ENCODE data around the gene GLO1. TPM values are rescaled to one million over a fixed set of nuclear protein-coding genes. Genes with fewer than 3 reads are reported as not detected.

The GLO1 gene
- 129 TPM for polyA plus RNA-seq

DNA sequence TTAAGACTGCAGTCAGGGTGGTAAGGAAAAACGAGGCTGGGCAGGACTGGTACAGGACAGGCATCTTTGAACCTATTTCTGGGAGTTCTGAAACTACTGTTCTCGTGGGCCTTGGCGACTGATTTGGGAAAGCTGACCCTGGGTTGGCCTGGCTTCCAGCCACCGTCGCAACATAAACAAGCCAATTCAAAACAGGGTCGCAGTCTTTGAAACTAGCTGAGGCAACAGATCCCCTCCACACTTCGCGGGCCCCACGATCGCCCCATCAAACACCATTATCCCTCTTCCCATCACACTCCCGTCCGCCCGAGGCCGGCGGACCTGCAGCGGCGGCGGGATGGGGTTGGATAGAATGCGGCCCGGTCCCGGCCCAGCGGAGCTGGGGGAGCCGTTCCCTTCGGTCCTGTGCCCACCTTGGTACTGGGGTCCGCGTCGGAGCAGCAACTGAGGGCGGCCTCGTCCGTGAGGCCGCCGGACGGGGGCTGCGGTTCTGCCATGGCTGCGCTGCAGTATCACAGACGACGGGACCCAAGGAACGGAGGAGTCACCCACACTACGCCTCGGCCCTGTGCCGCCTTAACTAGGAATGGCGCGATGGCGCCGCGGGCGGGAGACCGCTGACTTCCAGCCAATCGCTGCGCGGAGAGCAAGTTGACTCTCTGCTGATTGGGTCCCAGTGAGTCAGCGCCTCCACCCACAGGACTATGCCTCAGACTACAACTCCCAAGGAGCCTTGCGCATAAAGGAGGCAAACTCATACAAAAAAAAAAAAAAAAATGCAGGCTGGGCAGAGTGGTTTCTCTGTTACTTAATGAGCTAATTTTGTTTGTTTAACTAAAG lies at the start of gene GLO1:
Gene GLO1, minus strand, starts transcription at position 588 of the 840 bp plus-strand sequence. Its CDS starts 91 bp downstream, at position 497.
- Mint-ChIP-seq H3K27ac (peak within 1 kb of the TSS; percentile 81 to 93 (median 89)), H3K27me3 (peaks cover 8% of the 10 kb centered on the region), H3K9me3 (peaks cover 0 to 10% (median 10%) of the 10 kb centered on the region in 3 donors), H3K4me1 (peaks cover 13 to 27% (median 22%) of the 10 kb centered on the region in 3 donors), H3K4me3 (peak within 1 kb of the TSS; percentile 87 to 94 (median 90)), H3K36me3 (peaks cover 15% of the 10 kb centered on the region)

DNA sequence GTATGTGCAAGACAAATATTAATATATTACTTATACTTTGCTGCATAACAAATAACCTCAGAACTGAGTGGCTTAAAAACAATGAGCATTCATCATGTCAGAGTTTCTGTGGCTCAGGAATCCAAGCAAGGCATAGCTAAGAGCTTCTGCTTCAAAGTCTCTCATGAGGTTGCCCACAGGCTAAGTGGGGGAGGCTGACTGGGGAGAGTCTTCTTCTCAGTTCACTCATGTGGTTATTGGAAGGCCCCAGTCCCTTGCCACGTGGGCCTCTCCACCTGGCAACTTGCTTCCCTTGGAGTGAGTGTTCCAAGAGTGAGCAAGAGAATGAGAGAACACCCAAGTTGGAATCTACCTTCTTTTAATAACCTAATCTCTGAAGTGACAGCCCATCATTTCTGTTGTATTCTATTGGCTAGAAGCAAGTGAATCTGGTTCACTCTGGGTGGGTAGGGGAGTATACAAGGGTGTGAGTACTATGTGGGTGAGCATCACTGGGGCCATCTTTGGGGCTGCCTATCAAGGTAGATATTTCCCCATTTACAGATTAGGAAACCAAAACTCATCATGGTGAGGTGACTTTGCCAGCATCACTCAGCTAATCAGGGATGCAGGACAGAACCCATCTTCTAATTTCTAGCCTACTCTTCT lies 48.1 kb upstream of the GLO1 start:
- H3K4me1 Mint-ChIP-seq: no peaks in the 10 kb centered on the region
- H3K4me3 Mint-ChIP-seq: no peak overlapping the region
- no peaks in the 10 kb centered on the region for H3K36me3 Mint-ChIP-seq
- H3K27me3 Mint-ChIP-seq: peaks cover 6% of the 10 kb centered on the region
- no peak overlapping the region for H3K27ac Mint-ChIP-seq
- H3K9me3 Mint-ChIP-seq: no peaks in the 10 kb centered on the region

DNA sequence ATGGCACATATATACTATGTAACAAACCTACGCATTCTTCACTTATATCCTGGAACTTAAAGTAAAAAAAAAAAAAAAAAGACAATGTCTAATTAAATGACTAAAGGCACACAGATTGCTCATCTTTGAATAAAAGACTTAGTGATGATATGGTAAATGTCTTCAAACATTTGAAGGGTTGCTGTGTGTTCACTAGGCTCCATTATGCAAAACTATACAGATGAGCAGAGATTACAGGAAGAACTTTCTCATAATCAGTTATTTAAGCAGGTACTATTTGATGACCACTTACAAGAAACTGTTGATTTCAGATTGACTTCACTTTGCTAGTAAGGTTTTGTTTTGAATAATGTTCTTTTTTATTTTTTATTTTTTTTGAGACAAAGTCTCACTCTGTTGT lies 46.5 kb upstream of the GLO1 start:
- Mint-ChIP-seq H3K27ac (no peak overlapping the region), H3K4me1 (no peaks in the 10 kb centered on the region), H3K9me3 (no peaks in the 10 kb centered on the region), H3K4me3 (no peak overlapping the region), H3K36me3 (no peaks in the 10 kb centered on the region), H3K27me3 (peaks cover 7% of the 10 kb centered on the region)

DNA sequence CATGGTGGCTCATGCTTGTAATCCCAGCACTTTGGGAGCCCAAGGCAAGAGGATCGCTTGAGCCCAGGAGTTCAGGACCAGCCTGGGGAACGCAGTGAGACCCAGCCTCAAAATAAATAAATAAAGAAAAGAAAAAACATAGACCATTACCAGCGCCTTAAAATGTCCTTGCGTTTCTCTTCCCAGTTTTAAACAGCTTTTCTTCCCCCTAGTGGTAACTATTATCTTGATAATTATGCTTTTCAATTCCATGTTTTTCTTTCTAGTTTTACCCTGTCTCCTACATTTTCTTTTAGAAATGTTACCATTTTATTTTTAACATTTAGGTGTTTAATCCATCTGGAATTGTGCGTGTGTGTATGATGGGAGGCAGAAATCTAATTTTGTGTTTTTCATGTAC lies 36.6 kb upstream of the GLO1 start:
- H3K27me3 Mint-ChIP-seq: peaks cover 3% of the 10 kb centered on the region
- H3K36me3 Mint-ChIP-seq: peaks cover 2% of the 10 kb centered on the region
- no peak overlapping the region for H3K27ac Mint-ChIP-seq

DNA sequence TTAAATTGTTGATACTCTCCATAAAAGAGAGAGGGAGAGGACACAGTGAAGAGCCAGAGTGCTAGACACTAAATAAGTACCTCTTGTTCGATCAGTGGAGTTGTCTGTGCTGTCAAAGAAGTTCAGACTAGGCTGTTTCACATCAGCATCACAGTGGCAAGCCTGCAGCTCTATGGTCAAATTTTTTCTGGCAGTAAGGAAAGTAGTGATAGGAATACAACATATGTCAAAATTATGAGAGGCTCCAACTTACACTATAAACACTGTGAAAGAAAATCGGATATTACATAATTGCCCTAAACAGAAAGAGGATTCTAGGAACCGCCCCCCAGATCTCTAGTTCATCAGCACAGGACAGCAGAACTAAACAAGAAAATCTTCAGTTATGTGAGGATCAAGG lies 35.3 kb upstream of the GLO1 start:
- Mint-ChIP-seq H3K4me3 (no peak overlapping the region), H3K27me3 (peaks cover 5% of the 10 kb centered on the region), H3K27ac (no peak overlapping the region), H3K36me3 (peaks cover 2% of the 10 kb centered on the region), H3K9me3 (peaks cover 0 to 11% (median 6%) of the 10 kb centered on the region in 3 donors), H3K4me1 (no peaks in the 10 kb centered on the region)

More for the DNA sequence above, 36.6 kb upstream of the GLO1 start:
- Mint-ChIP-seq H3K4me1 (no peaks in the 10 kb centered on the region), H3K9me3 (peaks cover 0 to 11% (median 6%) of the 10 kb centered on the region in 3 donors), H3K4me3 (no peak overlapping the region)

DNA sequence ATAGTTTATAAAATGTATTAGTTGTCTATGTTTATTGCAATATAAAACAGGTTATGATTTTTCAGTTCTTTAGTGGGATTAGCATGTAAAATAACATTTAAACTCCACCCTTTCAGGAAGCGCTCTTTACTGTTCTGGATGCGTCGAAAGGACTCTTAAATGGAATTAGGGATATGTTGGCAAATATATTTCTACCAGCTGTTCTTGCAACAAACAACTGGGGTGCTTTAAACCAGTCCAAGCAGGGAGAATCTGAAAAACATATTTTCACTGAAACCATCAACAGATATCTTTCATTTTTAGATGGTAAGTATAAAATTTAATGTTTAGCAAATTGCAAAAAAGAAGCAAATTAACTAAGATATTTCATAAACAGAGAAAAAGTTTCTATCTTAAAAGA lies 34.0 kb upstream of the GLO1 start:
- H3K4me3 Mint-ChIP-seq: no peak overlapping the region
- peaks cover 3% of the 10 kb centered on the region for H3K36me3 Mint-ChIP-seq
- H3K27ac Mint-ChIP-seq: no peak overlapping the region
- H3K9me3 Mint-ChIP-seq: peaks cover 0 to 11% (median 6%) of the 10 kb centered on the region in 3 donors
- H3K4me1 Mint-ChIP-seq: no peaks in the 10 kb centered on the region
- peaks cover 5% of the 10 kb centered on the region for H3K27me3 Mint-ChIP-seq

DNA sequence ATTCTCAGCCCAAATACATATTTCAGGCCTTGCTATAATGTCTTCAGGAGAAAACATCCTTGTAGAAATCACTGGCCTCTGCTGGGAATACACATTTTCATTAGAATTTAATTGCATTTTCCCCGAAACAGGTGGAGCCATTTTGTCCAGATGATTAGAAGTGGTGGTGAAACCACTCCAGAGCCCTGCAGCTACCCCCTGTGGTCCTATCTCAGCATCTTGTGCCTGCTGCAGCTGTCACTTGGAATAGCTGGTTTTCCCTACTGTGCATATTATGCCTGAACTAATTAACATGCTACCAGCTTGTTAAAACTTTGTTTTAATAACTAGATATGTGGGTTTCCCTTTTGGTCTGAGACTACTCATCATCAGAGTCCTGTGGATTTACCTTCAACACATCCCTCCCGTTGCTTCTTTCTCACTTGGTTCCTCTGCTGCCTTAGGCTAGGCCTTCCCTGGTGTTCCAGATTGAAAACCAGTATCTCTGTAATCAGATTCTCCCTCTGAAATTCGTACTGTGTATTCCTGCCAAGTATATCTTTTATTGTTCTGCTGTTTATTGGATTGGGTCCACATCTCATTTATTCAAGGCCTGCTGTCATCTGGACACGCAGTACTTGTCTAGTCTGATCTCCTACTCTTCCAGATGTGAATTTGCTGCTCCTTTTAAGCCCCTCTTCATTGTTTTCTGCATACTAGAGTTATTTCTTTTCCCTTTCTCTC lies 27.4 kb upstream of the GLO1 start:
- no peak overlapping the region for H3K27ac Mint-ChIP-seq
- peaks cover 1% of the 10 kb centered on the region for H3K36me3 Mint-ChIP-seq
- H3K27me3 Mint-ChIP-seq: peaks cover 2% of the 10 kb centered on the region
- H3K4me3 Mint-ChIP-seq: no peak overlapping the region
- H3K9me3 Mint-ChIP-seq: peaks cover 0 to 2% (median 2%) of the 10 kb centered on the region in 3 donors
- no peaks in the 10 kb centered on the region for H3K4me1 Mint-ChIP-seq

DNA sequence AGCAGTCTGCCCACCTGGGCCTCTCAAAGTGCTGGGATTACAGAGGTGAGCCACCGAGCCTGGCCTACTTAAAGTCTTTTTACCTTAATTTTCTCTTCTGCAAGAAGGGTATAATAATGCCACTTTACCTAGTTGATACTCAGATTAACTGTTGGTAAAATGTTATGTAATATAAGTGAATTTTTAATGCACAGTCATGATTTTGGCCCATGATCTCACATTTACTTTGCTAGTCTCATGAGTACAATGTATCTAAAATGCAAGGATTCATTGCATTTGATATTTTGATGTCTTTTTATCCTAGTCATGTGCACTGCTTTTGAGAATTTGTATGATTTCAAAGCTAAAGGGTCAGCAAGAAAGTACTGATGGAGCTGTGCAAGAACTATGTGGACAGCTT lies 25.3 kb upstream of the GLO1 start:
- H3K27me3 Mint-ChIP-seq: peaks cover 1% of the 10 kb centered on the region
- H3K4me1 Mint-ChIP-seq: no peaks in the 10 kb centered on the region
- no peak overlapping the region for H3K27ac Mint-ChIP-seq
- H3K9me3 Mint-ChIP-seq: no peaks in the 10 kb centered on the region
- H3K4me3 Mint-ChIP-seq: no peak overlapping the region
- peaks cover 1% of the 10 kb centered on the region for H3K36me3 Mint-ChIP-seq

DNA sequence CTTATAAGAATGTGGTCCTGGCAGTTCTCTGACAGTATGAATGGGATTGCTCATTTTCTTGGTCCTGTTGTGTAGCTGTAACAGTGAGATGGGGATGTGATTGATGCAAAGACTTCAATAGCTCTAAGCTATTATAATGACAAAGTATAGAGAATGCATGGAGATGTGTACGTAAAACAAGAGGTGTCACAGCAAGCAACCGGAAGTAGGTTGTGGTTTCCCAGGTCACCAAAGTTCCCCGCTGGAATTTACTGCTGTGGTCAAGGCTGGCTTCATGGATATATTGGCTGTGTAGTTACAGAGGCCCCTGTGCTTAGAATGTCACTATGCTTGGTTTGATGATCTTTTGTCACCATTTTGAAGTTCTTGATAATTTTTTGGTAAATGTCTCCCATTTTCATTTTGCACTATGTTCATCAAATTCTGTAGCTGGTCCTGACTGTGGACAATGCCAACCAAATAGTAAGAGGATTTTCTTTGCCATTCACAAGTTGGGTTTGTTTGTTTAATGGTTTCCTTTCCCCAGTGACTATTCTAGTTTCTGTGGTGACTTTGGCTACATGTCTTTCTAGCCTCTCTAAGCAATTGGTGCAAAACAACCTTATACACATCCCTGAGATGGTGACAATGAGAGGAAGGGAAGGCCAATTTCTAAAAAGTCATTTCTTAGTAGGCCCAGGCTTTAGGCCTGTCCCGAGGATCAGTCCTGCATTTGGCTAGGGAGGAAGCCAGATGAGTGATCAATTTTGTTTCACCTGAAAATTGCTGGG lies 22.7 kb upstream of the GLO1 start:
- Mint-ChIP-seq H3K9me3 (peaks cover 0 to 4% (median 3%) of the 10 kb centered on the region in 3 donors), H3K27me3 (peaks cover 4% of the 10 kb centered on the region), H3K4me1 (no peaks in the 10 kb centered on the region), H3K36me3 (peaks cover 3% of the 10 kb centered on the region), H3K27ac (no peak overlapping the region), H3K4me3 (no peak overlapping the region)

DNA sequence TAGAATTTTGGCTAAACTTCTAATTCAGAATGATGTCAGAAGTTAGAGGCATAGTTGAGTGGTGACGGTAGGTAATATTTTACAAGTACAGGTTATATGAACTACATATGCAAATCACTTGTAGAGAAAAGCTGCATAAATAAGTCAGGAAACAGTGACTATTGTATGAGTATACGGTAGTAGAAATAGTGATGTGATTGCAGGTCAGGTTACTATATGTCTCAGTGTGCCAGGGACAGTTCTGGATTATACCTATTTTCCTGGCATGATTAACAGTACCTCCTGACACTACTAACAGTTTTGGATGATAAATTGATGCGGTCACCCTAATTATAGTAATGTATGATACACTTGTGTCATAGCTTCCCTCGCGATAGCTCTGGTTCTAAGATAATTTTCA lies 21.4 kb upstream of the GLO1 start:
- peaks cover 7% of the 10 kb centered on the region for H3K27me3 Mint-ChIP-seq
- H3K4me3 Mint-ChIP-seq: no peak overlapping the region
- H3K4me1 Mint-ChIP-seq: no peaks in the 10 kb centered on the region
- peaks cover 4% of the 10 kb centered on the region for H3K36me3 Mint-ChIP-seq
- no peak overlapping the region for H3K27ac Mint-ChIP-seq
- peaks cover 0 to 6% (median 3%) of the 10 kb centered on the region in 3 donors for H3K9me3 Mint-ChIP-seq

DNA sequence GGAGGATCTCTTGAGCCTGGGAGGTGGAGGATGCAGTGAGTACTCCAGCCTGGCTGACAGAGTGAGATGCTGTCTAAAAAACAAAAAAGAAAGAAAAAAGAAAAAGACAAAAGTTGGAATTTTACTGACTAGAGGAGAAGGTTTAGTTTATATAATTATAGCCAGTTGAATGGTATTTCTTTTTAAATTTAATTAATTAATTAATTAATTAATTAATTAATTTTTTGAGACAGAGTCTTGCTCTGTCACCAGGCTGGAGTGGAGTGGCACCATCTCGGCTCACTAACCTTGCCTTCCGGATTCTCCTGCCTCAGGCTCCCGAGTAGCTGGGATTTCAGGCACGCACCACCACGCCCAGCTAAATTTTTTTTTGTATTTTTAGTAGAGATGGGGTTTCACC lies 20.8 kb upstream of the GLO1 start:
- peaks cover 8% of the 10 kb centered on the region for H3K27me3 Mint-ChIP-seq
- no peaks in the 10 kb centered on the region for H3K4me1 Mint-ChIP-seq
- H3K4me3 Mint-ChIP-seq: no peak overlapping the region
- H3K36me3 Mint-ChIP-seq: peaks cover 4% of the 10 kb centered on the region
- no peak overlapping the region for H3K27ac Mint-ChIP-seq
- H3K9me3 Mint-ChIP-seq: peaks cover 0 to 6% (median 3%) of the 10 kb centered on the region in 3 donors

DNA sequence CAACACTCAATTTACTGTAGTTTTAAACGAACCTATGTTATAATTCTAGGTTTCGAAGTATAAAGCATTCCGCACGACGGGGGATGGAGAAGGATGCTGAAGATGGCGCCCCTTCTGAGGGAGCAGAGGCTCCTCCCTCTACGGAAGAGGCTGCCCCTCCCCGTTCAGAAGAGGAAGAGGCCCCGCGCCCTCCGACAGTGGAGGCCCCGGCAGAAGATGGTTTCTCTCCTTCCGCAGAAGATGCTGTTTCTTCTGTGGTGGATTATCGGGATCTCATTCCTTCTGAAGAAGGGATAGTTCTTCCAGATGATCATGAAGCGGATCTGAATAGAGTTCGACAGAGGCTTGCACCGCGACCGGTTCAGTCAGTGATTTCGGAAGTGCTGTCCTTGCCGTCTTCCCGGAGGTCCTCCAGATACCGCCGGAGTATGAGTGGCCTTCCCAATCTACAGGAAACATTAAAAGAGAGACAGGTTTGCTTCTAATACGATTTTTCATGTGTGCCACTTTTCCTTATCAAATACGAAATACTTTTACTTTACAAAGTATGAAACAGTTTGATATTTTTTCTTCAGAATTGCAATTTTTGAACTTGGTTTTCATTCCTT lies 19.9 kb upstream of the GLO1 start:
- no peaks in the 10 kb centered on the region for H3K4me1 Mint-ChIP-seq
- H3K9me3 Mint-ChIP-seq: peaks cover 0 to 6% (median 3%) of the 10 kb centered on the region in 3 donors
- no peak overlapping the region for H3K4me3 Mint-ChIP-seq
- H3K27me3 Mint-ChIP-seq: peaks cover 9% of the 10 kb centered on the region
- no peak overlapping the region for H3K27ac Mint-ChIP-seq
- H3K36me3 Mint-ChIP-seq: peaks cover 4% of the 10 kb centered on the region

DNA sequence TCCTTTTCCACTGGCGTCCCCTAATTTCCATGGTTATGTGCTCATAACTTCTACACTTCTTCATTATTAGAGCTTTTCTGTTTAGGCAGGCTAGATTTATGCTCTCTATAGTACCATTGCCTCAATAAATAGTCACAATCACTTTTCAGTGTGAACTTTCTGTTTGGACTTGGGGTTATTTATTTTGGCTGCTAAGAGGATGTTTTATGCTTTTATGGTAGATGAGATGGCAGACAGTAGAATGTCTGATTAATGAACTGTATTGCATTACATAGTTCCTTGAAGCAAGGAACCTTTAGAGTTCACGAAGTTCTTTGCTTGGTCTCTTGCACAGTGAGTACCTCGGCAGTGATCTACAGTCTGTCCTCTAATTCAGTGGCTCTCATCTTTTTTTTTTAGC lies 19.1 kb upstream of the GLO1 start:
- no peak overlapping the region for H3K27ac Mint-ChIP-seq

DNA sequence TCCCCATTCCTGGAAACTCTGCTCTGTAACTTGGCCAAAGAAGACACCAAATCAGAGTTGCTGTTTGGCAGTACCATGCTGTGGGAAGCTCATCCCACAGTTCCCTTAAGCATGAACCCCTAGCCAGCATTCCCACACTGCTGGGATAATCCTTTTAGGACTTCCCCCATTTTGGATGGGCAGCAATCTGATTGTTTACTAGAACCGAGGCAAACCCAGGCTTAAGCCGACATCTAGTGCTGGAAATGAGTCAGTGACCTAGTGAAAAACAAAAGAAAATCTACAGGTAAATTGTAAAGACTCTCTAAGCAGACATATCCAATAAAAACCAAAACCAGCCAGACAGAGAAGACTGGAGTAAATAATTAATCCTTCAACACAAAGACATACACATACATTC lies 17.4 kb upstream of the GLO1 start:
- no peak overlapping the region for H3K4me3 Mint-ChIP-seq
- H3K9me3 Mint-ChIP-seq: peaks cover 0 to 6% (median 3%) of the 10 kb centered on the region in 3 donors
- peaks cover 18% of the 10 kb centered on the region for H3K27me3 Mint-ChIP-seq
- peaks cover 4% of the 10 kb centered on the region for H3K36me3 Mint-ChIP-seq
- H3K27ac Mint-ChIP-seq: no peak overlapping the region
- H3K4me1 Mint-ChIP-seq: peaks cover 0 to 5% (median 1%) of the 10 kb centered on the region in 3 donors

More for the DNA sequence above, 19.1 kb upstream of the GLO1 start:
- peaks cover 4% of the 10 kb centered on the region for H3K36me3 Mint-ChIP-seq
- no peak overlapping the region for H3K4me3 Mint-ChIP-seq
- H3K27me3 Mint-ChIP-seq: peaks cover 9% of the 10 kb centered on the region
- peaks cover 0 to 6% (median 3%) of the 10 kb centered on the region in 3 donors for H3K9me3 Mint-ChIP-seq
- no peaks in the 10 kb centered on the region for H3K4me1 Mint-ChIP-seq
